ENCODE measurements around the gene NVL.
A peak's percentile ranks its signal among the peaks of the same experiment; 100 is the strongest.
"Not testable (repeated sequence)": the region's sequence is repeated elsewhere in the genome, so short reads cannot be mapped to it uniquely, and the experiment has no call there.

Gene NVL

GRCh38 chr1:224223819-224224714, 105.9 kb downstream of the NVL start:
- no peak for DNase-seq

DNA sequence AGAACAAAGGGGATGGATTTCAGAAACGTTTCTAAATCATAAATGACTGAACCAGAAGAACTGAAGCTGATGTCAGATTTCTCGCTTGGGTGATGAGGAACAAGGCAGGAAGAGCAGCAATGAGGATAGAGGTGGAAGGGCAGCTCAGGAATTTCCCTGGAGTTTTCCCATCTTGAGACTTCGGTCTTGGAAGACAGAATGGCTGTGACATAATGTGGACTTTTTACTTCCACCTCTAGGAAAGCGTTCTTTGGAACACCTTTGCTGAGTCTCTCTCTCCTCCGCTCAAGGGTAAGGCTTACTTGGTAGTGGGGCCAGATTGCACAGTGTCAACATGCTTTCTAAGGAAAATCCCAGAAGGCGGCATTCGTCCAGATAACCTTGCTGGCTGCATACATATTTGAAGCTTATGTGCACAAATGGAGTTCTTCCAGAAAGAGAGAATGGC, 110.3 kb downstream of the NVL start:
- DNase-seq, result no peak

DNA sequence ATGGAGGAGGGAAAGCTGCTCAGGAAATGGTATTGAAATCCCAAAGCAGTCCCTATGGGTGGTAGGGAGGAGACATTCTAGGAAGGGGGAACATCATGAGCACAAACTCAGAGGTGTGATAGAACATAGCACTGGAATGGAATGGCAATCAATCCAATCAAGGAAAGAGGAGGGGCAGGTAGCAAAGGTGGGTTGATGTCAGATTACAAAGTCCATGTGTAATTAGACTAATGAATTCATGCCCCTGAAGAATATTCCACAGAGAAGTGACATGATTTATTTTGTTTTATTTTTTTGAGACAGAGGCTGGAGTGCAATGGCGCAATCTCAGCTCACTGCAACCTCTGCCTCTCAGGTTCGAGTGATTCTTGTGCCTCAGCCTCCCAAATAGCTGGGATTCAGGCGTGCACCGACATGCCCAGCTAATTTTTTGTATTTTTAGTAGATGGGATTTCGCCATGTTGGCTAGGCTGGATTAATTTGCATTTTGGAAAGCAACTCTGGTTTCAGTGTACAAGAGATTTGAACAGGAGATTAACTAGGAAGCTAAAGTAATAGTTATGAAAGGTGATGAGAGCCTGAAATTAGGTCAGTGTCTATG, 110.9 kb downstream of the NVL start:
- no peak for DNase-seq

DNA sequence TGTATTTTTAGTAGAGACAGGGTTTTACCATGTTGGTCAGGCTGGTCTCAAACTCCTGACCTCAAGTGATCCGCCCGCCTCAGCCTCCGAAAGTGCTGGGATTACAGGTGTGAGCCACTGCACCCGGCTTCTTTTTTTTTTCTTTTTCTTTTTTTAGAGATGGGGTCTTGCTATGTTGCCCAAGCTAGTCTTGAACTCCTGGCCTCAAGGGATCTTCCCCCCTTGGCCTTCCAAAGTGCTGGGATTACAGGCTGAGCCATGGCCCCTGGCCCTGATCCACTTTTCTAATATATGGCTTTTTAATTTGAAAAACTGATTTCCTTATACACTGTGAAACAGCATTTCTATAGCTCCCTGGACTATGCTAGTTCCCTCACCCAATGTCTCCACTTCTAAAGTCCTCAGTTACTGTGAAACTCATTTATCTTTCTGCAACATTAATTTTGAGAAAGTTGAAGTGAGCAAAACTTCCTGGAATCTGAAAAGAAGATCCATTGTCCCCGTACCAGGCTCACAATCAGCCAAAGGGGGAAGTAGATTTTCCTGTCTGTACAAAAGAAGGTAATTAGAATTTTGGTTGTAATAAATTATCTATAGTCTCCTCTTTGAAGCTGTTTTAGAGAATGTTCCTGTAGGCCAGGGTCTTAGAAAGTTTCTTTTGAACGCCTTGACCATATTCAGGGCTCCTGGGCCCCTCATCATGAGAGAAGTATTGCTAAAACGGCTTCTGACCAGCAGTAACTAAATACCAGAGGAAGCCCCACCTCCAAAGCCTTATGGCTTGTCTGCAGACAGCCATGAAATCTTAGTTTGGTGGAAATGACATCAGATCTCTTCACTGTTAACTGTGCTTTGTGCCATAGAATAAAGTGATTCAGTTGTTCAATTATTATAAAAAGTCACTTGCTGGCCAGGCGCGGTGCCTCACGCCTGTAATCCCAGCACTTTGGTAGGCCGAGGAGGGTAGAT, 112.0 kb downstream of the NVL start:
- DNase-seq, result no peak

DNA sequence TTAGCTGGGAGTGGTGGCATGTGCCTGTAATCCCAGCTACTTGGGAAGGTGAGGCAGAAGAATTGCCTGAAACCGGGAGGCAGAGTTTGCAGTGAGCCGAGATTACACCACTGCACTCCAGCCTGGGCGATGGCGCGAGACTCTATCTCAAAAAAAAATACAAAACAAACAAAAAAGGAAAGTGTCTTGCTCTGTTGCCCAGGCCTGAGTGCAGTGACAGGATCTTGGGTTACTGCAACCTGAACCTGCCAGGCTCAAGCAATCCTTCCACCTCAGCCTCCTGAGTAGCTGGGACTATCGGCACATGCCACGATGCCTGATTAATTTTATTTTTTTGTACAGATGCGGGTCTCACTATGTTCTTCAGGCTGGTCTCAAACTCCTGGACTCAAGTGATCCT, 113.6 kb downstream of the NVL start:
- no peak for DNase-seq

- no peak for DNase-seq
Measured at GRCh38 chr1:224213438-224214119, 116.4 kb downstream of the NVL start.

- no peak for DNase-seq
Measured at GRCh38 chr1:224212618-224213061, 117.3 kb downstream of the NVL start.

DNA sequence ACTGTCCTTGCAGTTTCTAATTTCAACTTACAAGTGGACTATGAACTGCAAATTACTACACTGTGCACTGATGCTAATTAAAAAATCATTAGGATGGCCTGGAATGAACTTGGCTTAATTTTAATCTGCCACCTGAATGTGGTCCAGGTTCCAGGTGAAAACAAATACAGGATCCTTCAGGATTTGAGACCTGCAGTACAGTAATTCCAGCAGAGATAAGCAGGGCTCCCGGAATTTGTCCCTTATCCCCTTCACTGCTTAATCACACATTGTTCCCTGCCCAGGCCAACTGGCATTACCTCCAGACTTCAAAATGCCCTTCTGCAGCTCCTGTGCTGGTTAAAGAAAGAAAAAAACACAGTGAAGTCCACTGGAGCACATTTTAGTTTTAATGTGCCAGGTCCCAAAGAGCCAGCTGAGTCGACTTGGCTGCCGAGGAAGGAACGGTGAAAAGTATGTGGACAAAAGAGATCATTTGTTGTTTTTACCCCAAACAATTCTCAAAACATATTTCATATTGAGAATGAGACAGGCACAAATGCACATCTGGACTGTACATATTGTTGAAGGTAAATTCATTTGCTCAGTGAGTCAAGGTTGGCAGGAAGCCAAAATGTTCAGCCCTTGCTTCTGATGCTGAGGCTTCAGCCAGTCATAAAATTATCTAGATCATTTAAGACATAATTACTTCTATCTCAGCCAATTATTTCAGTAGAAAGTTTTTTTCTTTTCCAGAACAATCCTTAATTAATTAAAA, 118.6 kb downstream of the NVL start:
- DNase-seq, result no peak

DNA sequence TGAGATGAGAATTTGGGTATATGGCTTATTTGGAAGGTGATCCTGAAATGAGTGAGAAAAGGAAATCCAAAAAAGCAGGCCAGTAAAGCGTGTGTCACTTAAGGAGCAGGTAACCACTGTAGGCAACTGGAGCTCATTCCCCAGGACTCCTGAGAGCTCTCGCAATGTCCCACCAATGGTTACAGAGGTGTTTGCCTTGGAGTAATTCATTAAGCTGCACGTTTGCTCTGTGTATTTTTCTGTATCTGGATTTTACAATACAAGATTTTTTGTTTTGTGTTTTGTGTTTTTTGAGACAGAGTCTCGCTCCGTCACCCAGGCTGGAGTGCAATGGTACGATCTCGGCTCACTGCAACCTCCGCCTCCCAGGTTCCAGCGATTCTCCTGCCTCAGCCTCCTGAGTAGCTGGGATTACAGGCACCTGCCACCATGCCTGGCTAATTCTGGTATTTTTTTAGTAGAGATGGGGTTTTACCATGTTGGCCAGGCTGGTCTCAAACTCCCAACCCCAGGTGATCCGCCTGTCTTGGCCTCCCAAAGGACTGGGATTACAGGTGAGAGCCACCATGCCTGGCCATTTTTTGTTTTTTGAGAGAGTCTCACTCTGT, 123.9 kb downstream of the NVL start:
- not testable (repeated sequence) for DNase-seq

DNA sequence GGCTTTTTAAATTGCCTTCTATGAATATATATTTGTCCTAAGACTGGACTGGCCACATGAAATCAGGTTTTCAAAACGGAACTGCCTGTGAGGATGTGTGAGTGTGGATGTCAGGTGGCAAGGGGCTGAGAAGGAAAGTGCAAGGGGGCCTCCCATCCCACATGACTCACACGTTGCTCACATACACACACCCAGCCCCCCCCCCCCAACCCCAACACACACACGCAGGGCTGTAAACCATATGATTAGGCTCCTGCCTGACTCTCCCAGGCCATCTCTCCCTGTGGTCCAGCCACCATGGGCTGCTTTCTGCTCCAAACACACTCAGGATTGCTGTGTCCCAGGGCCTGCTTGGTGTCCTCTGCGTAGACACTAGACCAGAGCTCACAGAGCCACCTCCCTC, 124.5 kb downstream of the NVL start:
- peak; percentile 60 for DNase-seq

DNA sequence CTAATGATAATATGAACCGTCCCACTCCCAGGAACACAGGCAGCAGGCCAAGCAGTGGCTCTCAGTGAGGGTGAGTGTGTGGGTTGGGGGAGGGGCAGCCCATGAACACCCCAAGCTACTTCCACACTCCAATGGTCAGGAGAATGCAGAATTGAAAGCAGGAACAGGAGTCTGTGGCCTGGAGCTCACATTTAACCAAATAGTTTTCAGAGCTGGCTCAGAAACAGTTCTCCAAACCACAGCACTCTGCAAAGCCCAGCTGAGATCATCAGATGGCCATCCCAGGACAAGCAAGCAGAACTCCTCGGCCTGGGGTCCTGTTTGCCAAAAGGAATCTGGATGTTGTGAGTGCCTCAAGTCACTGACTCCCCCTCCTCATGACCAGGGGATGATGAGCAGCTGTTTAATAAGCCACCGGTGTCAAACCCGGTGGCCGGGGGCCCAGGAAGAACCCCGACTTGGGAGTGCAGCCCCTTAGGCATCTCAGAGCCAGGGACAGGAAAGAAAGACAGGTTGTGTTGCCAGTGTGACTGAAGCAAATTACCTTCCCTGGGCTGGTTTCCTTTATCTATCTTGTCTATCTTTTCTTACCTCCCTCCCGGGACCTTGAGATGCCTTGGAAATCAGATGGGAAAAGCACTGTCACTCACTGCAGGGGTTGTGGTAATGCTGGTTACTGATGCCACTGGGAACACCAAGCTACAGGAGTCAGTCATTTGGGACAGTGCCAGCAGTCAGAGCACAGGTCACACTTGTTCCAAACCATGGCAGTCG, 126.5 kb downstream of the NVL start:
- no peak for DNase-seq

DNA sequence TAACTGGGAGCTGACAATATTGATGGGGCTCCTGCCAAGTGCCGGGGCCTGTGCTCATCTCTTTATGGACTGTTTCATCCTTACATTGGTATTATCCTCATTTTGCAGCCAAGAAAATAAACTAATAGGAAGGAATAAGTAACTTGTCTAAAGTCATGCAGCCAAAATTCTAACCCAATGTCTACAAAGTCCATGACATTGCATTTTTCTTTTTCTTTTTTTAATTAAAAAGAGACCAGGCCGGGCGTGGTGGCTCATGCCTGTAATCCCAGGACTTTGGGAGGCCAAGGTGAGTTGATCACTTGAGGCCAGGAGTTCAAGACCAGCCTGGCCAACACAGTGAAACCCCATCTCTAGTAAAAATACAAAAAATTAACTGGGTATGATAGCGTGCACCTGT, 128.1 kb downstream of the NVL start:
- no peak for DNase-seq

DNA sequence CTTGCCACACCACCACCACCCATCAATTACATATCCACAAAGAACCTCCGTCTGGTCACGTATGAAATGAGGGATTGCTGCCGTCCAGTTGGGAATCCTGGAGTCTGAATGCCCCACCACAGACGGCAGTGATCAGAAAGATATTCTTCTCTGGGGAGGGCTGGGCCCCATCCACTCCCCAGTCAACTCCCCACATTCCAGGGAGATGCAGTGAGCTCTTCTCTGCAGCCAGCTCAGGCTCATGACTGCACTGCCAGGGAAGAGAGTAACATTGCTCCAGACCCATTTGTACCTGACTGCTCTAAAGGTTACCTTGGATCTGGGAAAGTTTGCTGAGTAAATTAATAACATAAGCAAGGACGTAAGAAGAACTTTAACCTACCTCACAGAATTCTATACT, 128.6 kb downstream of the NVL start:
- DNase-seq, result no peak

GRCh38 chr1:224199679-224200078, 130.3 kb downstream of the NVL start:
- no peak for DNase-seq

GRCh38 chr1:224198572-224198971, 131.4 kb downstream of the NVL start:
- DNase-seq, result no peak

DNA sequence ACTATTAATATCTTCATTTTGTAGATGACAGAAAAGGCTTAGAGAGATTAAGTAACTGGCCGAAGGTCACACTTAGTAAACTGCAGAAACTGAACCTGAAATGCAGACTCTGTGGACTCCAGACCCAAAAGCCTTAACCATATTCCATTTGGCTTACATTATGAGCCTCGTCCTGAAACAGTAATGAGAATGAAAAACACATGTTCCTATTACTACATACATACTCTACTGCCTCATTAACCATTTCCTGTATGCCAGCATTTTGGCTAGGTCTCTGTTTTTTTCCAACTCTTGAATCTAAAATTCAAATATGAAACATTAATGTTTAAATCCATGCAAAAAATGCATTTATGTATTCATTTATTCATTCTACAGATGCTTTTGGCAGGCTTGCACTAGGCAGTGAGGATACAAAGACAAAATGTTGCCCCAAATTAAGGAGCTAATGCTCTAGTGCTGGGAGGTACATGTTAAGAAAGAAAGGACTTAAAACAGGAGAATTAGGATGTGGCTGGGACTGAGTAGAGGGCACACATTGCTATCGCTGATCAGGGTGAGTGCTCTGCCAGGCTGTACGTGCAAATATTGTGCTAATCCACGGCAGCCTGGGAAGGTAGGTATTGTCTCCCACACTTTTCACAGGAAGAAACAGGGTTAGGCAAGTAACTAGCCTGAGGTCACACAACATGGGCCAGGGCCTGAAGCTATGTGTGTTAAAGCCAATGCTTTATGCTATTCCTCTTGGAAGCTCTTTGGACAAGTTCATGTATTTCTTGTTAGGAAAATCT, 133.0 kb downstream of the NVL start:
- DNase-seq, result no peak

DNA sequence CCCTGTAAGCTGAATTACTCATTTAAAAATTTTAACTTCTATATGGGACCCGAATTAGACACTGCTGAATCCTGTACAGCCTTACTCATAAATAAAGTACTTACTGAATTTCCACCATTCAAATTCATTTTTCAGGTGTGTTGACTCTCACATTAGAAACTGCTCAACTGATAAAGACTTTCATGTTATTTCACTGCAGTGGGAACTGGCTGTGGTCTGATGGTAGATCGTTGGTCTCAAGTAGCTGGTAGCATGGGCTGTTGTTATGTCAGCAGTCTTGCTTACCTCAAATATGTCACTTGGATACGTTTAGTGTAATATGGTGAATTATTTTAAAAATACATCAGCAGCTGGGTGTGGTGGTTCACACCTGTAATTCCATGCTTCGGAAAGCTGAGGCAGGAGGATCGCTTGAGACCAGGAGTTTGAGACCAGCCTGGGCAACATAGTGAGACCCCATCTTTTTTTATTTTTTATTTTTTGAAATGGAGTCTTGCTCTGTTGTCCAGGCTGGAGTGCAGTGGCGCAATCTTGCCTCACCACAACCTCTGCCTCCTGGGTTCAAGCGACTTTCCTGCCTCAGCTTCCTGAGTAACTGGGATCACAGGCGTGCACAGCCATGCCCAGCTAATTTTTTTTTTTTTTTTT, 136.5 kb downstream of the NVL start:
- peak; percentile 39 for DNase-seq

DNA sequence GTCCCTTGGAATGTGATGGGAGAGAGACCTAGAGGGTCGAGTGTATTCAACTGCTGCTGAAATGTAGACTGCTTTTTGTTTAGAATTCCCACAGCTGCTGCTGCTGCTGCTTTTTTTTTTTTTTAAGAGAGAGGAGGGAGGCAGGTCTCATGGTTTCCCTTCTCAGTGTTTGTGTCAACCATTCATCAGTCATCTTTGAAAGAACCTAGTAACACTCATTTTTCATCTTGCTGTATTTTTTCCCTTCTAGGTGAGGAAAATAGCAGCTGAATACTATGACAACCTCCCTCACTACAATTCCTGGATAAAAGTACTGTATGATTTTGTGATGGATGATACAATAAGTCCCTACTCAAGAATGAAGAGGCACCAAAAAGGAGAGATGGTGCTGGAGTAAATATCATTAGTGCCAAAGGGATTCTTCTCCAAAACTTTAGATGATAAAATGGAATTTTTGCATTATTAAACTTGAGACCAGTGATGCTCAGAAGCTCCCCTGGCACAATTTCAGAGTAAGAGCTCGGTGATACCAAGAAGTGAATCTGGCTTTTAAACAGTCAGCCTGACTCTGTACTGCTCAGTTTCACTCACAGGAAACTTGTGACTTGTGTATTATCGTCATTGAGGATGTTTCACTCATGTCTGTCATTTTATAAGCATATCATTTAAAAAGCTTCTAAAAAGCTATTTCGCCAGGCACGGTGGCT, 137.7 kb downstream of the NVL start:
- DNase-seq, result peak; percentile 78

Data from activated CD4-positive, alpha-beta T cell treated with anti-CD3 and anti-CD28 coated beads, Interleukin-2, Interleukin-6, amounts not matched to agents 100 ng/mL and 50 ng/mL, durations not matched to agents 16 hours and 8 hours (primary cell).